ENCODE data around the gene HORMAD2. TPM values are rescaled to one million over a fixed set of nuclear protein-coding genes. Genes with fewer than 3 reads are reported as not detected.

The HORMAD2 gene
- total RNA-seq, 1 donor from 2014 or later, result not detected

GRCh38 chr22:30167734-30168133 lies 87.5 kb downstream of the HORMAD2 start:
- no peak for TF ChIP-seq CTCF (IDR thresholded peaks at IDR 0.05; ENCODE audit: partially characterized antibody, unreplicated experiment)
- H3K4me3 Mint-ChIP-seq (ENCODE audit: unreplicated experiment), result no peak overlapping the region
- no peak overlapping the region for H3K27ac Mint-ChIP-seq (ENCODE audit: unreplicated experiment)
- no peaks in the 10 kb centered on the region for H3K4me1 Mint-ChIP-seq (ENCODE audit: low read depth, unreplicated experiment)
- H3K9me3 Mint-ChIP-seq (ENCODE audit: unreplicated experiment), result no peaks in the 10 kb centered on the region
- DNase-seq, result no peak
- no peaks in the 10 kb centered on the region for H3K27me3 Mint-ChIP-seq (ENCODE audit: unreplicated experiment)
- no peaks in the 10 kb centered on the region for H3K36me3 Mint-ChIP-seq (ENCODE audit: unreplicated experiment)

- Mint-ChIP-seq H3K4me1 (ENCODE audit: low read depth, unreplicated experiment) (no peaks in the 10 kb centered on the region), H3K9me3 (ENCODE audit: unreplicated experiment) (no peaks in the 10 kb centered on the region), H3K4me3 (ENCODE audit: unreplicated experiment) (no peak overlapping the region), H3K27me3 (ENCODE audit: unreplicated experiment) (peaks cover 5% of the 10 kb centered on the region), H3K36me3 (ENCODE audit: unreplicated experiment) (no peaks in the 10 kb centered on the region), H3K27ac (ENCODE audit: unreplicated experiment) (no peak overlapping the region)
- TF ChIP-seq CTCF (IDR thresholded peaks at IDR 0.05; ENCODE audit: partially characterized antibody, unreplicated experiment), result no peak
- no peak for DNase-seq
Observed at GRCh38 chr22:30169002-30169401, 88.7 kb downstream of the HORMAD2 start.

GRCh38 chr22:30170129-30170528 lies 89.9 kb downstream of the HORMAD2 start:
- DNase-seq, result no peak

GRCh38 chr22:30171008-30171407 lies 90.7 kb downstream of the HORMAD2 start:
- H3K27me3 Mint-ChIP-seq (ENCODE audit: unreplicated experiment), result peaks cover 5% of the 10 kb centered on the region
- TF ChIP-seq CTCF (IDR thresholded peaks at IDR 0.05; ENCODE audit: partially characterized antibody, unreplicated experiment), result no peak
- no peaks in the 10 kb centered on the region for H3K9me3 Mint-ChIP-seq (ENCODE audit: unreplicated experiment)
- no peaks in the 10 kb centered on the region for H3K4me1 Mint-ChIP-seq (ENCODE audit: low read depth, unreplicated experiment)
- H3K4me3 Mint-ChIP-seq (ENCODE audit: unreplicated experiment), result no peak overlapping the region
- no peak overlapping the region for H3K27ac Mint-ChIP-seq (ENCODE audit: unreplicated experiment)
- H3K36me3 Mint-ChIP-seq (ENCODE audit: unreplicated experiment), result no peaks in the 10 kb centered on the region
- DNase-seq, result no peak

More at GRCh38 chr22:30170129-30170528, 89.9 kb downstream of the HORMAD2 start:
- Mint-ChIP-seq H3K4me1 (ENCODE audit: low read depth, unreplicated experiment) (no peaks in the 10 kb centered on the region), H3K36me3 (ENCODE audit: unreplicated experiment) (no peaks in the 10 kb centered on the region), H3K9me3 (ENCODE audit: unreplicated experiment) (no peaks in the 10 kb centered on the region), H3K27ac (ENCODE audit: unreplicated experiment) (no peak overlapping the region), H3K4me3 (ENCODE audit: unreplicated experiment) (no peak overlapping the region), H3K27me3 (ENCODE audit: unreplicated experiment) (peaks cover 5% of the 10 kb centered on the region)
- TF ChIP-seq CTCF (IDR thresholded peaks at IDR 0.05; ENCODE audit: partially characterized antibody, unreplicated experiment), result no peak

- H3K4me3 Mint-ChIP-seq (ENCODE audit: unreplicated experiment), result no peak overlapping the region
- no peak for DNase-seq
- no peak overlapping the region for H3K27ac Mint-ChIP-seq (ENCODE audit: unreplicated experiment)
- no peaks in the 10 kb centered on the region for H3K9me3 Mint-ChIP-seq (ENCODE audit: unreplicated experiment)
- no peaks in the 10 kb centered on the region for H3K36me3 Mint-ChIP-seq (ENCODE audit: unreplicated experiment)
- H3K4me1 Mint-ChIP-seq (ENCODE audit: low read depth, unreplicated experiment), result no peaks in the 10 kb centered on the region
- TF ChIP-seq CTCF (IDR thresholded peaks at IDR 0.05; ENCODE audit: partially characterized antibody, unreplicated experiment), result no peak
- peaks cover 5% of the 10 kb centered on the region for H3K27me3 Mint-ChIP-seq (ENCODE audit: unreplicated experiment)
Observed at GRCh38 chr22:30175690-30176288, 95.5 kb downstream of the HORMAD2 start.

Data from glutamatergic neuron (in vitro differentiated cells).